Measurements from ENCODE around the gene SPATA2L. TPM values are rescaled to one million over a fixed set of nuclear protein-coding genes. Genes with fewer than 3 reads are reported as not detected.

SPATA2L gene
- total and polyA plus RNA-seq, 10 of the 15 experiments (the other 5 are each of a cell fraction or from before 2014, with no cell fraction given) = 0.20 to 6.9 (median 3.9) TPM; not detected in 1

GRCh38 chr16:89700100-89700648, 1.3 kb downstream of the SPATA2L start (continued):
- TF ChIP-seq E4F1 (IDR thresholded peaks at IDR 0.05; ENCODE audit: borderline replicate concordance, partially characterized antibody) (peak; percentile 51), HDAC6 (IDR thresholded peaks at IDR 0.05; ENCODE audit: unreplicated experiment) (no peak), SPI1 (IDR thresholded peaks at IDR 0.05; ENCODE audit: borderline replicate concordance, insufficient read depth, low read depth, low read length) (no peak), USF1 (IDR thresholded peaks at IDR 0.05; ENCODE audit: borderline replicate concordance, extremely low read length, insufficient read depth, low read depth, low read length) (peak; percentile 97), PAX5 (IDR thresholded peaks at IDR 0.05; ENCODE audit: borderline replicate concordance, low read depth, low read length) (peak; percentile 43; the same call in 1 of the 2 replicates), CBX5 (IDR thresholded peaks at IDR 0.05; ENCODE audit: low read depth) (no peak), HCFC1 (IDR thresholded peaks at IDR 0.05; ENCODE audit: low read length) (peak; percentile 51), SRF (IDR thresholded peaks at IDR 0.05; ENCODE audit: low read depth in 2 of 2, low read length in 2 of 2) (peak in 1 of 2 experiments; percentile 29; a peak in 1 of 4 replicates), RB1 (IDR thresholded peaks at IDR 0.05; ENCODE audit: borderline replicate concordance) (peak; percentile 93), NBN (IDR thresholded peaks at IDR 0.05) (peak; percentile 100), NFXL1 (IDR thresholded peaks at IDR 0.05; ENCODE audit: borderline replicate concordance) (no peak), IKZF1 (conservative IDR thresholded peaks at IDR 0.05) (peak; percentile 89), ZNF217 (IDR thresholded peaks at IDR 0.05) (no peak), CHD2 (IDR thresholded peaks at IDR 0.05; ENCODE audit: borderline replicate concordance, low read depth, low read length) (peak; percentile 84), SMAD1 (IDR thresholded peaks at IDR 0.05; ENCODE audit: low read depth, partially characterized antibody) (no peak), ZSCAN29 (IDR thresholded peaks at IDR 0.05) (no peak), USF2 (IDR thresholded peaks at IDR 0.05; ENCODE audit: borderline replicate concordance, low read depth, low read length) (peak; percentile 91), MYB (IDR thresholded peaks at IDR 0.05; ENCODE audit: borderline replicate concordance, low read depth, low read length) (no peak), POLR2AphosphoS2 (IDR thresholded peaks at IDR 0.05; ENCODE audit: low read depth, low read length) (no peak), WRNIP1 (IDR thresholded peaks at IDR 0.05; ENCODE audit: borderline replicate concordance, low read depth, low read length) (no peak), FOS (IDR thresholded peaks at IDR 0.05; ENCODE audit: borderline replicate concordance, extremely low read depth, insufficient read length) (no peak)
- TF ChIP-seq, protein P1, sequence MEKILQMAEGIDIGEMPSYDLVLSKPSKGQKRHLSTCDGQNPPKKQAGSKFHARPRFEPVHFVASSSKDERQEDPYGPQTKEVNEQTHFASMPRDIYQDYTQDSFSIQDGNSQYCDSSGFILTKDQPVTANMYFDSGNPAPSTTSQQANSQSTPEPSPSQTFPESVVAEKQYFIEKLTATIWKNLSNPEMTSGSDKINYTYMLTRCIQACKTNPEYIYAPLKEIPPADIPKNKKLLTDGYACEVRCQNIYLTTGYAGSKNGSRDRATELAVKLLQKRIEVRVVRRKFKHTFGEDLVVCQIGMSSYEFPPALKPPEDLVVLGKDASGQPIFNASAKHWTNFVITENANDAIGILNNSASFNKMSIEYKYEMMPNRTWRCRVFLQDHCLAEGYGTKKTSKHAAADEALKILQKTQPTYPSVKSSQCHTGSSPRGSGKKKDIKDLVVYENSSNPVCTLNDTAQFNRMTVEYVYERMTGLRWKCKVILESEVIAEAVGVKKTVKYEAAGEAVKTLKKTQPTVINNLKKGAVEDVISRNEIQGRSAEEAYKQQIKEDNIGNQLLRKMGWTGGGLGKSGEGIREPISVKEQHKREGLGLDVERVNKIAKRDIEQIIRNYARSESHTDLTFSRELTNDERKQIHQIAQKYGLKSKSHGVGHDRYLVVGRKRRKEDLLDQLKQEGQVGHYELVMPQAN (conservative IDR thresholded peaks at IDR 0.05) = 0 out of 2 replicates have a peak, but pooled peaks have one; percentile 38
- TF ChIP-seq, protein P2, sequence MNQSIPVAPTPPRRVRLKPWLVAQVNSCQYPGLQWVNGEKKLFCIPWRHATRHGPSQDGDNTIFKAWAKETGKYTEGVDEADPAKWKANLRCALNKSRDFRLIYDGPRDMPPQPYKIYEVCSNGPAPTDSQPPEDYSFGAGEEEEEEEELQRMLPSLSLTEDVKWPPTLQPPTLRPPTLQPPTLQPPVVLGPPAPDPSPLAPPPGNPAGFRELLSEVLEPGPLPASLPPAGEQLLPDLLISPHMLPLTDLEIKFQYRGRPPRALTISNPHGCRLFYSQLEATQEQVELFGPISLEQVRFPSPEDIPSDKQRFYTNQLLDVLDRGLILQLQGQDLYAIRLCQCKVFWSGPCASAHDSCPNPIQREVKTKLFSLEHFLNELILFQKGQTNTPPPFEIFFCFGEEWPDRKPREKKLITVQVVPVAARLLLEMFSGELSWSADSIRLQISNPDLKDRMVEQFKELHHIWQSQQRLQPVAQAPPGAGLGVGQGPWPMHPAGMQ (IDR thresholded peaks at IDR 0.05; ENCODE audit: borderline replicate concordance) = no peak
